ENCODE results near the gene CAP1. TPM values are rescaled to one million over a fixed set of nuclear protein-coding genes. Genes with fewer than 3 reads are reported as not detected.

Gene CAP1
- total RNA-seq, 1 donor: 270 TPM

- no peak overlapping the region for H3K4me3 ChIP-seq (ENCODE audit: low read length)
- H3K9me3 ChIP-seq (ENCODE audit: low read depth, low read length): no peaks in the 10 kb centered on the region
- no peaks in the 10 kb centered on the region for H3K27me3 ChIP-seq (ENCODE audit: insufficient read depth, low read length)
- H3K4me1 ChIP-seq (ENCODE audit: insufficient read depth, low read length): peaks cover 83% of the 10 kb centered on the region
Measured at GRCh38 chr1:40044110-40044509, 3.6 kb downstream of the CAP1 start.

DNA sequence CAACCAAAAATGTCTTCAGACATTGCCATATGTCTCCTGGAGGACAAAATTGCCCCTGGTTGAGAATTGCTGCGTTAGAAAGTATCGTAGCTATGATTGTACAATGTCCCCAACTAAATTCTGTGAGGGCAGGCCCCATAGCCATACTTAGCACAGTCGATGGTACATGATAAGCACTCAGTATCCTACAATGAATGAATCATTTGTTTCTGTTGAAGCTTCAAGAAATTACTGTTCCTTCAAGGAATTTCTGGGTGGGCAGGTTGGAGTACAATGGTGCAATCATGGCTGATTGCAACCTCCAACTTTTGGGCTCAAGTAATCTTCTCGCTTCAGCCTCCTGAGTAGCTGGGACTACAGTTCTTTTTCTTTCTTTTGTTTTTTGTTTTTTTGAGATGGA lies 4.7 kb downstream of the CAP1 start:
- Histone ChIP-seq H3K27me3 (ENCODE audit: insufficient read depth, low read length) (no peaks in the 10 kb centered on the region), H3K9me3 (ENCODE audit: low read depth, low read length) (no peaks in the 10 kb centered on the region), H3K4me1 (ENCODE audit: insufficient read depth, low read length) (peaks cover 88% of the 10 kb centered on the region), H3K4me3 (ENCODE audit: low read length) (no peak overlapping the region)

GRCh38 chr1:40045766-40046165 lies 5.2 kb downstream of the CAP1 start:
- Histone ChIP-seq H3K27me3 (ENCODE audit: insufficient read depth, low read length) (no peaks in the 10 kb centered on the region), H3K4me3 (ENCODE audit: low read length) (no peak overlapping the region), H3K4me1 (ENCODE audit: insufficient read depth, low read length) (peaks cover 94% of the 10 kb centered on the region), H3K9me3 (ENCODE audit: low read depth, low read length) (no peaks in the 10 kb centered on the region)

DNA sequence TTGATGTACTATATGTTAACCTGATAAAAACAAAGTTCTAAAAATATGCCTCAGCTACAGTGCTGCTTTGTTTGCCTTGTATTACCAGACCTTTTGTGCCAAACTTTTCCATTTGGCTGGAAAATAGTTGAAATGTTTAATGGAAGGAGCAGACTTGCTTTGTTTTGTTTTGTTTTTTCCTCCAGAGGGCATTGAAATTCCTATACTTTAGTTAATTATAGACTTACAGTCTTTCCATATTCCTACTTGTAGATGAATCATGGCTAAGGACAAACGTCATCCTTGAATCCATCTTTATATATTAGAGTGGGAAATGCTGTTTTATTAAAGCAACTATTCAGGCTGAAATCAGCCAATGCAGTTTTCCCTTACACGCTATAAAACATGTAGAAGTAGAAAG lies 6.7 kb downstream of the CAP1 start:
- no peaks in the 10 kb centered on the region for H3K9me3 ChIP-seq (ENCODE audit: low read depth, low read length)
- H3K27me3 ChIP-seq (ENCODE audit: insufficient read depth, low read length): no peaks in the 10 kb centered on the region
- peaks cover 97% of the 10 kb centered on the region for H3K4me1 ChIP-seq (ENCODE audit: insufficient read depth, low read length)
- no peak overlapping the region for H3K4me3 ChIP-seq (ENCODE audit: low read length)

DNA sequence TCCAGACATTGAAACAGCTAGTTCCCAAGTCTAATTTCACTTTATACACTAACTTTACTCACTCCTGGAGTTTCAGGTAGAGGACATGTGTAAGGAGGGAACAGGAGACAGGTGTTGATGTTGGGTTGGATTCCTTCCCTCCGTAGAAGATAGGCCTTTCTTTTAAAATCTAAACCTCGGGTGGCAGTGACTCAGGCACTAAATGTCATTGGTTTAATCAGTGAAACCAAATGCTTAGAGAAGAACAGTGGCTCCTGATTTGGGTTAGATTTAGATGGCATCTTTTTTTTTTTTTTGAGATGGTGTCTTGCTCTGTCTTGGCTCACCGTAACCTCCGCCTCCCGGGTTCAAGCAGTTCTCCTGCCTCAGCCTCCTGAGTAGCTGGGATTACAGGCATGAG lies 7.2 kb downstream of the CAP1 start:
- H3K27me3 ChIP-seq (ENCODE audit: insufficient read depth, low read length): no peaks in the 10 kb centered on the region
- H3K4me1 ChIP-seq (ENCODE audit: insufficient read depth, low read length): peaks cover 97% of the 10 kb centered on the region
- no peaks in the 10 kb centered on the region for H3K9me3 ChIP-seq (ENCODE audit: low read depth, low read length)
- H3K4me3 ChIP-seq (ENCODE audit: low read length): no peak overlapping the region

DNA sequence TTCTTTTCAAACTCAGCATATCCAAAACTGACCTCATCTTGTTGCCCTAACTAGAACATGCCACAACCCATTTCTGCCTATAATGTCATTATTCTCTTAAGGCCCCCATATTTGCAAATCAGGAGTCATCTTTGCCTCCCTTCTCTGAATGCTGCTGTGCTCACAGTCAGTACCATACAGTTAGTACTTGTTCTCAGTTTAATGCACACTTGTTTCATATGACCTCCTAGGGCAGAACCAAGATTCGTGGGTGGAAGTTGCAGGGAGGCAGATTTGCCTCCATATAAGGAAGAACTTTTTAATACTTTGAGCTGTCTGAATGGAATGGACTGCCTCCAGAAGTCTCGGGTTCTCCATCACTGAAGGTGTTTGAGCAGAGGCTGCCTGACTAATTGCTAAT lies 9.2 kb downstream of the CAP1 start:
- Histone ChIP-seq H3K4me1 (ENCODE audit: insufficient read depth, low read length) (peaks cover 96% of the 10 kb centered on the region), H3K4me3 (ENCODE audit: low read length) (no peak overlapping the region), H3K9me3 (ENCODE audit: low read depth, low read length) (no peaks in the 10 kb centered on the region), H3K27me3 (ENCODE audit: insufficient read depth, low read length) (no peaks in the 10 kb centered on the region)

GRCh38 chr1:40050863-40051262 lies 10.3 kb downstream of the CAP1 start:
- H3K27me3 ChIP-seq (ENCODE audit: insufficient read depth, low read length): no peaks in the 10 kb centered on the region
- H3K9me3 ChIP-seq (ENCODE audit: low read depth, low read length): no peaks in the 10 kb centered on the region
- H3K4me3 ChIP-seq (ENCODE audit: low read length): no peak overlapping the region
- peaks cover 94% of the 10 kb centered on the region for H3K4me1 ChIP-seq (ENCODE audit: insufficient read depth, low read length)

DNA sequence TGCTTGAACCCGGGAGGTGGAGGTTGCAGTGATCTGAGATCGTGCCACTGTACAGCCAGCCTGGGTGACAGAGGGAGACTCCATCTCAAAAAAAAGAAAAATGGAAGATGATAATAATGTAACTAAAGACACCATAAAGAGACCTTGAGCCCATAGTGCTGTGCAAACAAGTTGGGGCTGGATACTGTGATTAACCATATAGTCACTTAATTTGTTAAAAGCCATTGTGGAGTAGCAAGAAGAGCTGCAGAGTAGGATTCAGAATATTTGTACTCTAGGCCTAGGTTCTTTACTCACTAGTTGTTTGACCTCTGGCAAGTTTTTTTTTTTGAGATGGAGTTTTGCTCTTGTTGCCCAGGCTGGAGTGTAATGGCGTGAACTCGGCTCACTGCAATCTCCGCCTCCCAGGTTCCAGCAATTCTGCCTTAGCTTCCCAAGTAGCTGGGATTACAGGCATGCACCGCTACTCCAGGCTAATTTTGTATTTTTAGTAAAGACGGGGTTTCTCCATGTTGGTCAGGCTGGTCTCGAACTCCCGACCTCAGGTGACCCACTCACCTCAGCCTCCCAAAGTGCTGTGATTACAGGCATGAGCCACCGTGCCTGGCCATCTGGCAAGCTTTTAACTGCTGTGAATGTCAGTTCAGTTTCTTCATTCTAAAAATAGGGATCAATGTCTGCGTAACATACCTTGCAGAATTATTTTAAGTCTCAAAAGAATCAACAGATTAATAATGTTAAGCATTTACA lies 12.8 kb downstream of the CAP1 start:
- no peaks in the 10 kb centered on the region for H3K9me3 ChIP-seq (ENCODE audit: low read depth, low read length)
- H3K4me3 ChIP-seq (ENCODE audit: low read length): no peak overlapping the region
- H3K27me3 ChIP-seq (ENCODE audit: insufficient read depth, low read length): no peaks in the 10 kb centered on the region
- H3K4me1 ChIP-seq (ENCODE audit: insufficient read depth, low read length): peaks cover 95% of the 10 kb centered on the region

DNA sequence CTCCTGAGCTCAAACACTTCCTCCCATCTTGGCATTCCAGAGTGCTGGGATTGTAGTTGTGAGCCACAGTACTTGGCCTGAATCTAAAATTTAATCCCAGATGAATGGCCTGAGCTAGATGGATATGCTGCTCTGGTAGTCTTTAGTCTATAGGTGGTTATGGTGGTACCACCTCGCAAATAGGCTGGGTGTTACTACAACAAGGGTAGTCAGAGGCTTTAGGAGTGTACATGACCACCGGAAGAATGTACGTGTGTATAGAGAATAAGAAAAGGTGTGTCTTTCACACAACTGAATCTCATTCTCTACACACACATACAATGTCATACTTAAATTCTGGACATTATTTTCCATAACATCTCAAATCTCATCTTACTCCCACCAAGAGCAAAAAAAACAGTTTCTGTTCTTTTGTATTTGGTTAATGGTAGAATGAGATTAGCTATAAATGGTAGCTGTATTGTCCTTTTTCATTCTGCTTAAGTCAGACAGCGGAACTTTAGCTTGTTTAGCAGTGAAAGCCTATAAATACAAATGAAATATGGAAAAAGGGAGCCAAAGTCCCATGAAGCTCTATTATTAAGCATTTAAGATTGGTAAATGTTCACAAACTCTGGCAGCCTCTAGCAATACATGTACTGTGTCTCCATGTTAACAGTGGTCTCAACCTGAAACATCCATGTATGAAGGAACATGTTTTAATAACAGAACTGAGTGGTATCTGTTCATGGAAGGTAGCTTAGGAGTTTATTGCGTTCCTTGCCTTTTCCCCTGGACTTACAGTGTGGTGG lies 16.2 kb downstream of the CAP1 start:
- no peak overlapping the region for H3K4me3 ChIP-seq (ENCODE audit: low read length)
- peaks cover 94% of the 10 kb centered on the region for H3K4me1 ChIP-seq (ENCODE audit: insufficient read depth, low read length)
- H3K27me3 ChIP-seq (ENCODE audit: insufficient read depth, low read length): no peaks in the 10 kb centered on the region
- H3K9me3 ChIP-seq (ENCODE audit: low read depth, low read length): no peaks in the 10 kb centered on the region

DNA sequence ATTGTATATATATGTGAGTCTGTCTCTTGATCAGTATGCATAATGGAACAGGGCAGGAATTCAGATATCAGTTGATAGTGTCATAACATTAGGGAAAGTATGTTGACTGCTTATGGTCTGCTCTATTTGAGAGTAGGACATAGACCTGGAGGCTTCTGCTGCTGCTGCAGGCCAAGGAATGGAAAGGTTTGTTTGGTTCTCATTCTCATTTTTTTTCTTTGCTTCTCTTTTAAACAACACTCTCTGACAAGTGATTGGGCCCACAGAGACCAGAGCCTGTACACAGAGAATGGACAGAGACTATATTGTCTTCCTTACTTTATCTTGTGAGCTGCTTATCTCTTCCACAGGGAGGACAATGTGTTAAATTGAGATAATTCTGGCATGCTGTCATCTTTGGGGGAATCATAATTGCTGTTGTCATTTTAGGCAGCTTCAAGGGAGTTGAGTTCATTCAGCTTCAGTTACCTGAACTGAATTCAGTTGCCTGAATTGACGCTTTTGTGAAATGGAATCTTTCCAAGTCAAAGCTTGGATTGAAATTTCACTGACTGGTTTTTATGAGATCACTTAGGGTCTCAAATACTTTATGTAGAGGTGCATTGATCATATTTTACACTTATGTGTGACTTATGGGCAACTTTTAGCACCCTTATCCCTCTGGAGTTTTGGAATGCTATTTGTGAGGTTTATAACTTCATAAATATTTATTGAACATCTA lies 16.9 kb downstream of the CAP1 start:
- peaks cover 94% of the 10 kb centered on the region for H3K4me1 ChIP-seq (ENCODE audit: insufficient read depth, low read length)
- no peaks in the 10 kb centered on the region for H3K9me3 ChIP-seq (ENCODE audit: low read depth, low read length)
- no peaks in the 10 kb centered on the region for H3K27me3 ChIP-seq (ENCODE audit: insufficient read depth, low read length)
- H3K4me3 ChIP-seq (ENCODE audit: low read length): no peak overlapping the region

GRCh38 chr1:40058097-40058452 lies 17.5 kb downstream of the CAP1 start:
- H3K27me3 ChIP-seq (ENCODE audit: insufficient read depth, low read length): no peaks in the 10 kb centered on the region
- H3K9me3 ChIP-seq (ENCODE audit: low read depth, low read length): no peaks in the 10 kb centered on the region
- no peak overlapping the region for H3K4me3 ChIP-seq (ENCODE audit: low read length)
- peaks cover 94% of the 10 kb centered on the region for H3K4me1 ChIP-seq (ENCODE audit: insufficient read depth, low read length)

DNA sequence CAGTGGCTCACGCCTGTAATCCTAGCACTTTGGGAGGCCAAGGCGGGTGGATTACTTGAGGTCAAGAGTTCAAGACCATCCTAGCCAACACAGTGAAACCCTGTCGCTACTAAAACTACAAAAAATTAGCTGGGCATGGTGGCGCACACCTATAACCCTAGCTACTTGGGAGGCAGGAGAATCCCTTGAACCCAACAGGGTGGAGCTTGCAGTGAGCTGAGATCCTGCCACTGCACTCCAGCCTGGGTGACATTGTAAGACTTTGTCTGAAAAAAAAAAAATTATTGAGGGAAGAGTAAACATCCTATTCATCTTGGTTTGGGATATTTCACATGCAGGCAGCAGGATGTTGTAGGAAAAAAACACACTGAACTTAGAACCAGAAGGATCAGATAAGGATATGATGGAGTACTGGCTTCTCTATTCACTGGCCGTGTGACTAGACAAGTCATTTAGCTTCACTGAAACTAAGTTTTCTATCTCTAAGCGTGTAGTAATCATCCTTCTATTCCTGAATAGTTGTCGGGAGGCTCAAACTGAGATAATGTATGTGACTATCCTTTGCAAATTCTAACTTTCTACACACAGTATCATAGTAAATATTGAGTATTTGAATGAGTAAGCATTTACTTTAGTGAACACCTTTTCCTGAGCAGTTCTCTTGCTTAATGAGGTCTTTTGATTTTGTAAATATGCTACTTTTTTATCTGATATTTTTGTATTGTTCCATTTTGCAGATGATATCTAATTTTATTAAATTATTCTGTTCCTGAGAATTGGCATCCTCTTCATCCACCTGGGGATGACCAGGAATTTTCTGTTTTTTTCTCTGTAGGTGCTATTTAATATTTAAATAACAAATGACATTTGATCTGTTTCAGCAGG lies 18.2 kb downstream of the CAP1 start:
- H3K27me3 ChIP-seq (ENCODE audit: insufficient read depth, low read length): no peaks in the 10 kb centered on the region
- H3K4me1 ChIP-seq (ENCODE audit: insufficient read depth, low read length): peaks cover 94% of the 10 kb centered on the region
- H3K9me3 ChIP-seq (ENCODE audit: low read depth, low read length): no peaks in the 10 kb centered on the region
- H3K4me3 ChIP-seq (ENCODE audit: low read length): no peak overlapping the region

DNA sequence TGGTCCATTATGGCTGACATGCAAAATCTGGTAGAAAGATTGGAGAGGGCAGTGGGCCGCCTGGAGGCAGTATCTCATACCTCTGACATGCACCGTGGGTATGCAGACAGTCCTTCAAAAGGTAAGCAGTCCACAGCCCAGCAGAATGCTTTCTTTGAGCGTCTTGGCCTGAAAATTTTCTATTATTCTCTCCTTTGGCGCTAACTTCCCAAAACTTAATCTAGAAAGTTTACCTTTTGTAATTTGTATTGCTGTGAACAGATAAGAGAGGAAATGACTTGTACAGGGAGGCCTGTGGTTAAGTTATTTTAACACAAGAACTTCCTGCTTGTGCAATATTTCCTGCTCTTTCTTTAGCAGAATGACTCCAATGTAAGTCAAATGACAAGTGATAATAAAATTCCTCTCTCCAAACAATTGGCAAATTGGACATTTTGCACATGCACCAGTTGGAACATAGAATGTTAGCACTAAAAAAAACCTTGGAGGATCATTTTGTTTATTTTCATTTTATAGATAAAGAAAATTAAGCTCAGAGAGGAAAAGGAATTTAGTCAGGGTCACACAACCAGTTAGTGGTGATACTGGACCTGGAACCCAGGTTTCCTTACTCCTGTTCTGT lies 18.9 kb downstream of the CAP1 start:
- Histone ChIP-seq H3K4me3 (ENCODE audit: low read length) (no peak overlapping the region), H3K4me1 (ENCODE audit: insufficient read depth, low read length) (peaks cover 97% of the 10 kb centered on the region), H3K9me3 (ENCODE audit: low read depth, low read length) (no peaks in the 10 kb centered on the region), H3K27me3 (ENCODE audit: insufficient read depth, low read length) (no peaks in the 10 kb centered on the region)

- Histone ChIP-seq H3K9me3 (ENCODE audit: low read depth, low read length) (no peaks in the 10 kb centered on the region), H3K4me3 (ENCODE audit: low read length) (no peak overlapping the region), H3K27me3 (ENCODE audit: insufficient read depth, low read length) (no peaks in the 10 kb centered on the region), H3K4me1 (ENCODE audit: insufficient read depth, low read length) (peaks cover 97% of the 10 kb centered on the region)
Measured at GRCh38 chr1:40059960-40060750, 19.6 kb downstream of the CAP1 start.
